Measurements from ENCODE around the gene ANXA6.
A peak's percentile ranks its signal among the peaks of the same experiment; 100 is the strongest.

Gene ANXA6

DNA sequence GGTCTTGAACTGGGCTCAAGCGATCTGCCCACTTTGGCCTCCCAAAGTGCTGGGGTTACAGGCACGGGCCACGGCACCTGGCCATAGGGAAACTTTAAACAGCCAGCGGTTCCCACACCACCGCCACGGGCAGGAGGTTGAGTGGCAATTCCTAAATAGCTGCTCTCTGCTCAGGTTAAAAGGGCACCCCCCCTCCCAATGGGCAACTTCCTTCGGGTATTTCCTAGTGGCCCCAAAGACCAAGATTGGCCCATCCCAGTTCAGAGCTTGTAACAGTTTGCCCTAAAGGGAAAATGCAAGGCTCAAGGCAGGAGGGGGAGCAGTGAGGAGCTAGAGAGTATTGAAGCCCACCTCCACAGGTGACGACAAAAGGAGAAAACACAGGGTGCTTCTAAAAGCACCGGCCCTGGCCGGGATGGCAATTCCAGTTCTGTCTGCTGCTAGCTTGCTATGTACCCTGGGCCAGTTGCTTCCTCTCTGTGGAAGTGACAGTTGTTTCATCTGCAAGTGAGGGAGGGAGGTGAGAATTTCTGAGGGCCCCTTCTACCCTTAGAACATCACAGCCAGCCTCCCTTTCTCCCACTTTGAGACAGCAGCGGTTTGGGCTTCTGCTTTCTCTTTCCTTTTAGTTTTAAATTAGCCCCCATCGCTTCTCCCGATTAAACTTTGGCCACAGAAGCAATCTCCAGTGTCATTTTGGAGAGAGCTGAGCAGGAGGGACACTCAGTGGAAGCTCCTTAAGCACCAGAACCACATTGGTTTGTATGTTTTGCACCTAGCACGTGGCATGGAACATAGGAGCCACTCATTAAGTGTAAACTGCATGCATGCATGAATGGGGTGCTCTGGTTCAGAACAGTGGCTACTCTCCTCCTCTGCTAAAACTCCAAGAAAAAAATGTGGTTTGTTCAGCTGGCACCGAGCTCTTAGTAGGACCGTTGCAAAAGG, 59.5 kb downstream of the ANXA6 start:
- DNase-seq: no peak

DNA sequence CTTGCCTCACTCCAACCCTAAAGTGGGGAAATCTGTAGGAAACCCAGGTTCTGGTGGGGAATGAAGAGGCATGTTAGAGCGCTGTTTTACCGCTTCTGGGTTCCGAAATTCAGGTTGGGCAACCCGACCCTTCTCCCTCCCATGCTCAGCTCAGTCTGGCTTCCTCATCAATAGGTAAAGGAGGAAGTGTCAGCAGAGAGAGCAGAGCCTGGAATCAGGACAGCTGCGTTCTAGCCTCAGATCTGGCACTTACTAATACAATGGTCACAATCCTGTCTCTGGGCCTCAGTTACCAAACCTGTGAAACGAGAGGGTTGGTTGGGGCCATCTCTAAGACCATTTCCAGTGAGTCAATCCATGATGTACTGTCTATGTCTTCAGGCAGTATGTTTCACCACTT, 60.5 kb downstream of the ANXA6 start:
- no peak for DNase-seq

DNA sequence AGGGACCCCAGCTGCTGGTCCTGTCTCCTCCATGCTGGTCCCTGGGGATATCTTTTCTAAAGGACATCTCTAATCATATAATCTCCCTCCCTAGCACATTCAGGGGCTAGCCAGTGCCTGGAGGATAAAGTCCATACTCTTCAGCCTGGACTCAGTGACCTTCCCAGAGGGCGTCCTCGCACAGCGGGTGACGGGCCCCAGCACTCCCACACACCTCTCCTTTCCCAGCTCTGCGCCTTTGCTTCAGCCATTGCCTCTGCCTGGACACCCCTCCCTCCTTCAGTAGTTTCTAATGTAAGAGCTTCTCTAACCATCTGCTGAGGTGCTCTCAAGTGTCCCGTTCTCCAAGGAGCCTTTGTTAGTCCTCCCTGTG, 61.6 kb downstream of the ANXA6 start:
- no peak for DNase-seq

DNA sequence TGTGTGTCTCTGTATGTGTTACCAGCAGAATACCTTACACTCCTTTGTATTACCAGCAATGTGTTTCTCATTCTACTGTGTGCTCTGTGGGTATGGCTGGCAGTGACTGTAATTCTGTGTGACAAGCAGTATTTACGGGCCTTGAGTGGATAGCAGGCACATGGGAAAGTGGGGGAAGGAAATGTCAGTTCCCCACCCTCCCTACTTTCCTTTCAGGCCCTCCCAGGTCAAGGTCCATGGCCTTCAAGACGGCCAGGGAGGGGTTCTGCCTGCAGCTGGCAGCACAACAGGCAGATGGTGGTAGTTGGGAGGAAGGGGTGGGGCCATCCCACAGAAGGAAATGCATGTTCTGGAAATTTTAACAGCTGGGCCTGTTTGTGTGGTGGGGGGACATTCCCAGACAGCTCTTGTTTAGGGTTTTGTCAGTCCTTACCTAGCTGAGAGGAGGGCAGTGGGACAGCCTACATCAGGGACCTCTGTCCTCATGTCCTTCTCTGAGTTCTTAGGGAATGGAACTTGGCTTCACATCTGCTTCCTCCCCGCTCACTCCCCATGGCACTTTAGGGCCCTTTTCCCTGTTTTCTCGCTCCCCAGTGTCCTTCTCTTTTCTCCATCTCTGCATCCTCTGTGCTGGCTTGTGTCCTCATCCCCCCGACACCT, 62.1 kb downstream of the ANXA6 start:
- no peak for DNase-seq

DNA sequence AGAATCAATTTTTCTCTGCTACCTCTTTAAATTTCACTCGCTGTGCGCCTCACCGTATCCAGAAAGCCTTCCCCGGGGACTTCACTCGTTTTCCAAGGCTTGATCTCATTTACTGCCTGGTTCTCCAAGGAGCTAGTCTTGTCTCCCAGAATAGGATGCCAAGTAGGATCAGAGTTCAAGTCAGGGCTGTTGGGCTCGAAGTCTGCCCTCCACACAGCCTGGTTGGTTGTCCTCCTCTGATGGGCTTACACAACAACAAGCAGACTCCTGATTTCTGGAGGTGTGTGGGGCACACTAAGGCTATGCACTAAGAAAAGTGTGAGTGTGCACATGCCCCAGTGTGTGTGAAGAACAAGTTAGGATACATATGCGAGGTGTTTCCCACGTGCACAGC, 62.7 kb downstream of the ANXA6 start:
- no peak for DNase-seq

DNA sequence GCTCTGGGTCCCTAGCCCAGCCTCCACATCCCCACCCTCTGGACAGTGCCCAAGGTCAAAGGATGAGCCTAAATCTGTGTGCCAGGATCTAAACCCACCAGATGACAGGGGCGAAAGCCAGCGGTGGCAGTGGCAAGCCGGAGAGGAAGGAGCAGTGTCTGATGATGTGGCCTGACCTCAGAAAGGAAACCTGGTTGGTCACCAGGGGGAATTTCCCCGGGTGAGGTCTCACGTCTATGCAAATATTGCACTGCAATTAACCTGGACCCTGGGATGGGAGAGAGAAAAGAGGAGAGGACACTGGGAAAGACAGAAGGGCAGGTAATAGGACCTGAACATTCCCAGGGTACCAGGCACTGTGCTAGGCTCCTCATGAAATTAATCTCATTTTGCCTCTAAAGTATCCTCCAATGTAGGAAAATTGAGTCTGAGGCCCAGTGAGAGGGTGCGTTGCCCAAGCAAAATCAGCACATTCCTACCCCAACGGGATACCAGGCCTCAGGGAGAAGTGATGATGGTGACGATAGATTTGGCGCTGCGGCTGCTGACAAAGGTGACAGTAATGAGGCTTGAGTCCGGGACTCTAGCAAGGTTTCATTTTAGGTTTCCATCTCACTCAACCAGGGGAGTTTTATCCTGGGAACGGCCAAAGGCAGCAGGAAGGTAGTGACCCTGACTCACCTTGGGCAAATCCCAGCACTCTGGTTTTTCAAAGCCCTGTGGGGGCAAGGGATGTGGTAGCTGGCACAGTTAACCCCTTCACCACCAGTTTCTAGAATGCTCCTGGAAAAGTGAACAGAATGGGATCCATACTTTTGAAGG, 63.3 kb downstream of the ANXA6 start:
- DNase-seq: peak; percentile 46

DNA sequence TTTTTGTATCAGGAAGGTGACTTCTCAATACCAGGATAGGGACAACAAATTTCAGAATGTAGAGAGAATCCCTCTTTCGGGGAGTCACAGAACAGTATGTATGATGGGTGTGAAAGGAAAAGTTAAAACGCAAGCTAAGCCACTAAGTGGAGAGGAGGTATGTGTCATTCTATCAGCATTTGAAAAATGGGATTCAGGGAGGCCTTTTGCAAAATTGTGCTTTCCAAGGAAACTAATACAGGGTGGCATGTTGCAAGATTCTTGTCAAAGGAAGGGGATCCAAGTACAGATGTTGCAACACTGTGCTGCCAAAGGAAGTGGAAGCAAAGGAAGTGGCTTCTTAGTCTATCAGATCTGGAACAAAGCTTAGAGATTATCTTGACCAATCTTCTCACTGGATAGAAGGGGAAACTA, 64.1 kb downstream of the ANXA6 start:
- peak; percentile 97 for DNase-seq

DNA sequence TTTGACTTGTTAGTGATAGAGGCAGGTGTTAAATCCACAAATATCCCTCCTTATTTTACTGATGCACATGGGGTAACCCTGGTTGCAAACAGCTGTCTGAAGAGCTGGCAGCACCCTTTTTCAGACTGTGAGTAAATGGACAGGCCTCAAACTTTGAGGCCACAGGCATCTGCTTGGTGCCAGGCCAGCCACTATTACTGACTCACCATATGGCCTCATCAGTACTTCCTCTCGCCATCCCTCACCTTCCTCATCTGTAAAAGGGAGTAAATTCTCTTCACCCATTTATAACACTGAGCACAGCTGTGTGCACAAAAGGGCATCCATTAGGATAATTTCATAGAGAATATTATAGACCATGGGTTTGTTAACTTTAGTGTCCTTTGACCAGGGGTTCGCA, 64.8 kb downstream of the ANXA6 start:
- peak; percentile 88 for DNase-seq

DNA sequence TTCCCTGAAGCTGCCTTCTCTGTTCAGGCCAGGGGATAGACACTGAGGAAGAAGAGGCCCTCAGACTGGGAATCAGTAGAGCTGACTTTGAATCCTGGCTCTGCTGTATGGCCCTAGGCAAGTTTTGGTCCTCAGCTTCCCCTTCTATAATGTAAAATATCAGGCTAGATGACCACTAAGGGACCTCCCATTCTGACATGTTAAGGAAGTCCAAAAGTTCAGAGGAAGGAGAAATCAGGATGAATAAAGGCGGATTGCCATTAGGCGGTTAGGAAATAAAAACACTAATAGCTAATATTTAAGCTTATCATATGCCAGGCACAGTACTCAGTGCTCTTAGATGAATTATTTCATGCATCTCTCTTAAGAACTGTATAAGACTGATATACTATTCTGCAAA, 67.9 kb downstream of the ANXA6 start:
- no peak for DNase-seq

DNA sequence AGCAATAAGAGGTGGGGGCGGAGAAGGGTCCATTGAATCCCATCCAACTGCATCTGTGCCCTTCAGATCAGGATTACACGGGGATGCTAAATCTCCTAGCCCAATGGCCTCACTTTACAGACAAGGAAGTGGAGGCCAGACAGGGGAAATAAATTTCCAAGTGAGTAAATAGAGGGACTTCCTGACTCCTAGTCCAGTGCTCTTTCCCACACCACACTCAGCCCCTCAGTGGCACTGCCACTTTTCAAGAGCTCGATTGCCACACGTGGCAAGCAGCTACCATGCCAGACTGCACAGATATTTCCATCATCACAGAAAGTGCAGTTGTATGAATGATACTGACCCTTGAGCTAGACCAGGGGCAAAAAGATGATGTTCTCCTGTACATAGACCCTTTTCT, 68.6 kb downstream of the ANXA6 start:
- no peak for DNase-seq

DNA sequence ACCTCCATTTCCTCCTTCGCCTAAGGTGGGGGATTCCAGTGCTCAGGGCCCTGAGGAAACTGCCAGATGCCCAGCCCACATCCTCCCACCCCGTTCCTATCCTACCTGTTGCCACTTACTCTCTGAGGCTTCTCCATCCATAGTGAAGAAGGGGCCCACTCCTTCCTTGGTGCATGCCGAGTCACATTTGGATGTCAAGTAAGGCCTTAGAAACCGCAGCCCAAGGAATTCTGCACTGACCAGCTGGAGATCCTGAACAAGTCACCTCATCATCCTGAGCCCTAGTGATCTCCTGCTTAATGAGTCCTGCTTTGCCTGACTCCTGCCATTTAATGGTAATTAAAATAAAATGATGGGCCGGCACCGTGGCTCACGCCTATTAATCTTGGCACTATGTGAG, 70.1 kb downstream of the ANXA6 start:
- no peak for DNase-seq

DNA sequence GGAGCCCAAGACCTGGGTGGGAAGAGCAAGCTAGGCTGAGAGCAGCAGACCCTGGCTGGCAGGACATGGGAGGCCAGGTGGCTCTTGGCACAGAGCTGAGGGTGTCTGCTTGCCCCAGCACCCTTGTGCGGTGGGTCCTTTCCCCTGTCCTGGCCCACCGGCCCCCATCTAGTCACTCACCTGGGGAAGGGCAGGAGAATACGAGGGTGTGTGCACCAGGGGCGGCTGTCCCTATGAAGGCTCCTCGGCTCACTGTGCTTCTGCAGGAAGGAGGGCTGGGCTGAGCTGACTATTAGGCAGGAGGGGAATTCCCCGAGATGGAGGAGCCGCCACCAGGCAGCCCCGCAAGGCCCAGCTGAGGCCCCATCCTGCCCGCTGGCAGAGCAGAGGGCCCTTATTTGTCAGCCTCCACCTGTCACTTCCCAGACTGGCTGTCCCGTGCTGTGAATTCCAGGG, 70.6 kb downstream of the ANXA6 start:
- DNase-seq: no peak

DNA sequence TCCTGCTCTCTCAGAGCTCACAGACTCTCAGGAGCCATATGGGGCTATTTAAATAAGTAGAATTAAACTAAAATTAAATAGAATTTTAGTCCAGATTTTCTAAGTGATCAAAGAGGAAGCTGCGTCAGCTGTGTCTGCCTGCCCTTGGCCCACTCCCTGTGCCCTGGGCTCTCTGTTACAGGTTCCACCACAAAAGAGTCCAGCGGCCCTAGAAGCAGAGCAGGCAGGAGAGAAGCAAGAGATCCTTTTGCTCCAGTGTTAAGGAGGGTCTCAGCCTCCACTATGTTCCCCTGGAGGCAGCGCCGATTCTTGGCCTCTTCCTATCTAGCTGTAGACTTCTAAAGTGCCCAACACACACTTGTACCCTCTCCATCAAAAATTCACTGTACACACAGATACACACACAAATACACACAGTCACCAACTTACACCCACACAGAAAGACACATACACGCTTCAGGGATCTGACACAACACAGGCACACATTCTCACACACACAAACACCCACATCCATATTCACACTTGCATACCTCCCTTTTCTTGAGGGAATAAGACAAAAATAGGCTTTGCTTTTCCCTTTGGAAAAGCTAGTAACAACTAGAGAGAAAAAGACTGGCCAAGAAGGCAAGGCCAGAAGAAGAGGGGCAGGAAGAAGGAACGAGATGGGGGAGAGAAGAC, 71.2 kb downstream of the ANXA6 start:
- DNase-seq: no peak

DNA sequence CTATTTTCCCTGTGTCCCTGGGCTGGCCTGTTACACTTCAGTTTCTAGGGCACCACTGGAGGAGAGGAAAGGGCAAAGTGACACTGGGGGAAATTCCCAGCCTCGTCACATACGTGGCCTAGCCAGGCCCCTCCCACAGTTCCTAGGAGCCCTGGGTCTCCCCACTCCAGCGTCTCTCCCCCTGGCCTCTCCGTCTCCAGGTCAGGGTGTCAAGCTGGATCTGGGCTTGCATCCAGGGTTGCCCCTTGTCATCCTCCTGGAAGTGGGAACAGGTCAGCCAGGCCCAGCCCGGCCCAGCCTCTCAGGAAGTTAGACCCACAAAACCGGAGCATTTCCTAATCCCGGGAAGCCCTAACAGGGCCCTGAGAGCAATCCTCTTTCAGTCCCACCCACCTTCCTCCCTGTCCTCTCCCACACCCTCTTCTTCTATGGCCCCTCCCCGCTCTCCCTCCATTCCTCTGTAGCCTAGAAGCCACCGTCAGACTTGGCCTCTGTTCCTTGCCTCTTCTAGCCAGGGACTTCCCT, 72.0 kb downstream of the ANXA6 start:
- DNase-seq: no peak

DNA sequence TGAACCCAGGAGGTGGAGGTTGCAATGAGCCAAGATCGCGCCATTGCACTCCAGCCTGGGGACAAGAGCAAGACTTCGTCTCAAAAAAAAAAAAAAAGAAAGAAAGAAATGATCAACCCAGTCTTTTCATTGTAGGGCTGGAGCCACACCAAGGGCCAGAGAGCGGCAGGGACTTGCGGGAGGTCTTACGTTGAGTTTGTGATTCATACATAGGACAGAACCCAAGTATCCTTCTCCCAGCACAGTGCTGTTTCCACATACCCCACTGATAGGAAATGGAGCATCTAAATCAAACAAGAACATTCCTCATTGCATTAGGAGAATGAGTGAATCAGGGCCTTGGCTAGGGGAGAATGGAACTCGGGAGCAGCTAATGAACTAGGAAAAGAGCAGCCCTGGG, 73.2 kb downstream of the ANXA6 start:
- DNase-seq: no peak

DNA sequence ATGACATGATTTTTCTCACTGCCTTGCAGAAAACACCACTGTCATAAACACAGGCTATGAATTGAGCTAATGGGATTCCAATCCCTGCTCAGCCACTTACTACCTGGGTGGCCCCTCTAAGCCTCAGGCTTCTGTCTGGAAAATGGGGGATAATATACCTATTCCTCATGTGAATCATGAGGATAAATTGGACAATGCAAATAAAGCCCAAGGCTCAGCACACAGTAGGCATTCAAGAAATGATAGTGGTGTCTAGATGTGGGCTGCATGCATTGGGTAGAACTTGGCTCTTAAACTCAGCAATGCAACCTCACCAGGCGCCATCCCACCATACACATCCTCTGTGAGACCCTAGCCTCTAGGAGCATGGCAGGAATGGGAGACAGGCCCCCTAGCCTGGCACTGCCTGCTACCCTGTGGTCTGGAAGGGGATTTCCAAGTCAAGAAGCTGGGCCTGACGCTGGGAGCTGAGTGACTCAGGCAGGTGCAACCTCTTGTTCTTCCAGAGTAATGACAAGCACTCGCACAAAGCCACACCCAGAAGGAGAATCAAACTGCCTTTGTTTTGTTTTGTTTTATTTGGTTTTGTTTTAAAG, 74.4 kb downstream of the ANXA6 start:
- no peak for DNase-seq

DNA sequence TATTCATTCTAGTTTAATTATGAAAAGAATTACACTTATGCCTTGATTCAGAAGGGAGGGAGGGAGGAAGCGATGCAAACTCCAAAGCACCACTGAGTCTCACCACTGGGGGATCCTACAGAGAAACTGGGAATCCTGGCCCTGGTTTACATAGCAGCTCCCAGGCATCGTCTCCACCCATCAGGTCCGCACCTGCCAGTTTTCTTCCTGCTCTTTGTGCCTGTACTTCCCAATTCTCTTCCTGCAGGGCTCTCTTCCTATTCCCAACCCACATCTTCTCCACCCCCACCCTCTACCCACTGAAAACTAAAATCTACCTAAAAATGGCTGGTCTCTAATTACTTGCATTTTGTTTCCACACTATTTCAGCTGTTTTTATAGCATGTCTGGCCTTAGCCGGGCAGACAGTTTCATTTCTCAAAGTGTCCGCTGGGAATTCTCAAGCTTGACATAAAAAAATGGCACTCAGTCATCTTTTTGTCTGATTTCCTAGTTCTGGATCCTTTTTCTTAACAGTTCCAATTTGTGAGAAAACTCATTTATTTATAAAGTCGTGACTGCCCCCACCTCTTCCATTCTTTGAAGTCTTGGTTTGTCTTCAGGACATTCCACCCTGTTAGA, 75.2 kb downstream of the ANXA6 start:
- peak; percentile 55 for DNase-seq

DNA sequence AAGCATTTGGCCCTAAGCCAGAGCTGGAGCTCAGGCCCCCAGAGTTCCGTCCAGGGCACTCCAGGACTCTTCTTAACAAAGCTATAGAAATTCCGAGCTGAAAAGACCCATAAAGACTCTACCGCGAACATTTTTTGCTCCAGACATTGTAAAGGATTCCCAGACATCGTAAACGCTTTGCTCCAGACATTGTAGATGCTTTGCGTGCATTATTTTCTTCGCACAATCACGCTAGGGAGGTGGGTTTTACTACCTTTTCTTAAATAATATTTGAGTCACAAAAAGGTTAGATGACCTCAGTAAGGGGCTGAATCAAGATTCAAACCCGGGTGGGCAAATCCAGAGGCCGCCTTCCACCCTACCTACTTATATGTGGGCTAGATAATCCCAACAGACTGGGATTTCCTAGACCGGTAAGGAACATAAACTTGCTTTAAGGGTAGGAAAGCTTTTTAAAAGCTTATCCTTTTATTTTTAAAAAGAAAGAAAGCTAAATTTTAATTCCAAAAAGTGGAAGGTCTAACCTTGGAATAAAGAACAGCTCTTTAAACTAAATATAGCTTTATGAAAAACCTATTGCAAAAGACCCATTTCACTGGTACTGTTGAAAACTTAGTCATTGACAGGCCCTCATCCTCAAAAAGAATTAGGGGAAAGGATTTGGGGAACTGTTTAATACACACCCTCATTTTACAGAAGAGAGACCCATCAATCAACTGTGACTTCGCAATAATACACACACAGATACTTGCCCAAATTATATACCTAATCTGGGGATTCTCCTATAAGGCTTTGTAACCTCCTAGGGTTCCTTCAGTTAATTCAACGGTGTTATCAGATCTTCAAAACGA, 75.9 kb downstream of the ANXA6 start:
- DNase-seq: peak; percentile 88

DNA sequence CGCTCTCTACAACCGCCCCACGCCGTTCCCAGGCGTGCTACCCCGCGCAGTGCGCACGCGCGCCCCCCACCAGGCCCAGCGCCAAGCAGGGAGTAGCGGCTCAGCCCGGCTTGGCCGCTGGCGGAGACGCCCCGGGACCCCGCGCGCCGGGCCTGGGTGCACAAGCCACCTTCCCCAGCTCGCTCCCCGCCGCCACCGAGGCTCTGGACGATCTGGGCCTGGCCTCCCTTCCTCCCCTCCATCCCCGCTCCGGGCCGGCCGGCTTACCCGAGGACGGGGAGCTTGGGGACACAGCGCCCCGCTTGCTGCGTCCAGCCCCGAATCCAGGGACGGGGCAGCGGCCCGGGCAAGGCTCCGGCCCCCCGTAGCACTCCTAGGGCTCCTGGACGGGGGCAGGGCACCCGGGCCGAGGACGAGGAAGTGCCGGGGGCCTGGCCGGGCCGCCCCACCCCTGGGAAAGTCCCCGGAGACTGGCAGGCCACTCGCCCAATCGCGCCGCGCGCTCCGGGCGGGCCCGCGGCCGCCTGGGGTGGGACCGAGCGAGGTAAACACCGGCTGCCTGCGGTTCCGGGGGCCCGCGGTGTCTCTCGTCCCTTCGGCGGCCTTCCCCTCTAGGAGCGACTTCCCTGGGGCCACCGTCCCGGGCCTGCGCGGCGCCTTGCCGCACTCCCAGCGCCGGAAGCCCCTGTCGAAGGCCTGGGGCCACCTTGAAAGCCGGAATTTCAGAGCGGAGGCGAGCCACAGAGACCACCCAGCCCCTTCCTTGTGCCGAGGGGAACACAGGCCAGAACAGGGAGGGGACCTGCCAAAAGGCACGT, 76.8 kb downstream of the ANXA6 start, which contains the start of gene TNIP1:
TSS of gene TNIP1 (minus strand) at position 422 of the 818 bp plus-strand sequence. CDS start 15,939 bp downstream, outside the sequence.
- peak; percentile 95 for DNase-seq

All from fibroblast of skin of back (primary cell).